NCI-H1417 treated with DMSO at 0.1 percent for 48 hours (cell line): ENCODE measurements around the gene FMN1.

Experiments used
- DNase-seq: peaks from one replicate; lab custom pipeline; 2025; lab: John Stamatoyannopoulos, UW

Gene FMN1

GRCh38 chr15:32765236-32765635 is 429.3 kb downstream of the FMN1 start:
- no peak for DNase-seq

GRCh38 chr15:32763295-32763694 is 431.2 kb downstream of the FMN1 start:
- DNase-seq, result no peak

- no peak for DNase-seq
These were observed 437.1 kb downstream of the FMN1 start for GRCh38 chr15:32757426-32757825.

- DNase-seq, result no peak
These were observed 443.5 kb downstream of the FMN1 start for GRCh38 chr15:32750979-32751378.

GRCh38 chr15:32747921-32748342 is 446.6 kb downstream of the FMN1 start:
- DNase-seq, result no peak

GRCh38 chr15:32746116-32746857 is 448.2 kb downstream of the FMN1 start:
- DNase-seq, result no peak

- no peak for DNase-seq
These were observed 450.9 kb downstream of the FMN1 start for GRCh38 chr15:32743411-32744140.

- DNase-seq, result no peak
These were observed 454.9 kb downstream of the FMN1 start for GRCh38 chr15:32739522-32740063.

GRCh38 chr15:32738666-32739065 is 455.8 kb downstream of the FMN1 start:
- DNase-seq, result no peak

- no peak for DNase-seq
These were observed 457.2 kb downstream of the FMN1 start for GRCh38 chr15:32737304-32737703.

GRCh38 chr15:32736701-32737061 is 457.8 kb downstream of the FMN1 start:
- DNase-seq, result no peak

GRCh38 chr15:32735989-32736700 is 458.4 kb downstream of the FMN1 start:
- DNase-seq, result no peak

- no peak for DNase-seq
These were observed 461.2 kb downstream of the FMN1 start for GRCh38 chr15:32733281-32733680.

GRCh38 chr15:32732574-32733157 is 461.8 kb downstream of the FMN1 start:
- no peak for DNase-seq

GRCh38 chr15:32730677-32731654 is 463.5 kb downstream of the FMN1 start:
- no peak for DNase-seq

- DNase-seq, result no peak
These were observed 464.7 kb downstream of the FMN1 start for GRCh38 chr15:32729700-32730395.

- DNase-seq, result no peak
These were observed 471.2 kb downstream of the FMN1 start for GRCh38 chr15:32723171-32723948.

- DNase-seq, result no peak
These were observed 472.4 kb downstream of the FMN1 start for GRCh38 chr15:32722136-32722535.

- DNase-seq, result no peak
These were observed 472.9 kb downstream of the FMN1 start for GRCh38 chr15:32721596-32721995.
